Measurements from ENCODE around the gene STK25. TPM values are rescaled to one million over a fixed set of nuclear protein-coding genes. Genes with fewer than 3 reads are reported as not detected.

The STK25 gene
- total RNA-seq, 4 donors from 2014 or later, result 407 to 555 (median 524) TPM

DNA sequence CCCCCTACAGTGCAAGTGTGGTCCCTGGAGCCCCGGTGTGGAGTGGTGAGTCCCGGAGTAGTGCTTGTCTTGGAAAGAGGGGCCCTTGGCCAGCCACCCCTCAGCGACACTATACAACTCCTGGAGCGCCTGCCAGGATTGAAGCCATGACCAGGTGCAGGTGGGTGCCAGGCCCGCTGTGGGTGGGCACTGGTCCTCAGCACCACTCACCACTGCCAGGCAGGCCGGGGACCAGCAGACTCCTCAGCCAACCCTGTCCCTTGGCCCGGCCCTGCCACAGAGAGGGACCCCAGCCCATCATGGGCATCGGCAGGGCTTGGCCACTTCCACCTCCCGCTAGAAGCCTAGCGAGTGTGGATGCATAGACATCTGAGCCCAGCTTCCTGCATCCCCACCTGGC is 42.2 kb downstream of the STK25 start:
- no peak for ATAC-seq
- intact Hi-C loops (cut with DNase I; ENCODE audit: low total_unique reads), result no loop called here
- TF ChIP-seq POLR2A (IDR thresholded peaks at IDR 0.05), result no peak
- TF ChIP-seq, protein P1, sequence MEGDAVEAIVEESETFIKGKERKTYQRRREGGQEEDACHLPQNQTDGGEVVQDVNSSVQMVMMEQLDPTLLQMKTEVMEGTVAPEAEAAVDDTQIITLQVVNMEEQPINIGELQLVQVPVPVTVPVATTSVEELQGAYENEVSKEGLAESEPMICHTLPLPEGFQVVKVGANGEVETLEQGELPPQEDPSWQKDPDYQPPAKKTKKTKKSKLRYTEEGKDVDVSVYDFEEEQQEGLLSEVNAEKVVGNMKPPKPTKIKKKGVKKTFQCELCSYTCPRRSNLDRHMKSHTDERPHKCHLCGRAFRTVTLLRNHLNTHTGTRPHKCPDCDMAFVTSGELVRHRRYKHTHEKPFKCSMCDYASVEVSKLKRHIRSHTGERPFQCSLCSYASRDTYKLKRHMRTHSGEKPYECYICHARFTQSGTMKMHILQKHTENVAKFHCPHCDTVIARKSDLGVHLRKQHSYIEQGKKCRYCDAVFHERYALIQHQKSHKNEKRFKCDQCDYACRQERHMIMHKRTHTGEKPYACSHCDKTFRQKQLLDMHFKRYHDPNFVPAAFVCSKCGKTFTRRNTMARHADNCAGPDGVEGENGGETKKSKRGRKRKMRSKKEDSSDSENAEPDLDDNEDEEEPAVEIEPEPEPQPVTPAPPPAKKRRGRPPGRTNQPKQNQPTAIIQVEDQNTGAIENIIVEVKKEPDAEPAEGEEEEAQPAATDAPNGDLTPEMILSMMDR (IDR thresholded peaks at IDR 0.05 in 4 of 5, conservative IDR thresholded peaks at IDR 0.05 in 1 of 5), result no peak

DNA sequence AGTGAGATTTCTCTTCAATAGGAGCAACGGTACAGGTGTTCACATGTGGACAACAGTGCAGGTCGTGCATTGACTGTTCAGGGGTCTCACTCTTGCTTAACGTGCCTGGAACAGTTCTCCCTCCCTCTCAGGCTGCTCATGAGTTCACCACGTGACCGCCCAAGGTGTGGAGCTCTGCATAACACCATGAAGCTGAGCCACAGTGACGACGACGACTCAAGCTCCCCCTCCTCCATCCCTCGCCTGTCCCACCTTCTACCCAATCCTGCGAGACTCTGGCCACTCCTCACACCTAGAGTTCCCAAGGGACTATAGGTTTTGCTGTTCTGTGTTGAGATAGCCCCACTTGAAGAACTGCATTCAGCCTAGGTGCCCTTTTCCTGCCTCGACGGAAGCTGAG is 42.8 kb downstream of the STK25 start:
- intact Hi-C loops (cut with DNase I; ENCODE audit: low total_unique reads) (no loop called here), in situ Hi-C loops (cut with MboI; ENCODE audit: low sequenced_read_pairs in 4 of 4) (no loop called here)
- DNase-seq, result no peak
- Histone ChIP-seq H3K9me3 (no peaks in the 10 kb centered on the region), H3K4me3 (no peak overlapping the region), H3K27ac (no peak overlapping the region), H3K4me1 (no peaks in the 10 kb centered on the region), H3K36me3 (peaks cover 0 to 12% of the 10 kb centered on the region in 2 donors), H3K27me3 (no peaks in the 10 kb centered on the region)
- no peak for TF ChIP-seq POLR2A (IDR thresholded peaks at IDR 0.05)
- TF ChIP-seq, protein P1 (IDR thresholded peaks at IDR 0.05 in 4 of 5, conservative IDR thresholded peaks at IDR 0.05 in 1 of 5), result no peak
- ATAC-seq, result no peak

More for the DNA sequence above, 42.2 kb downstream of the STK25 start:
- in situ Hi-C loops (cut with MboI; ENCODE audit: low sequenced_read_pairs in 4 of 4), result no loop called here
- H3K4me3 ChIP-seq, result no peak overlapping the region
- H3K27ac ChIP-seq, result no peak overlapping the region
- H3K4me1 ChIP-seq, result no peaks in the 10 kb centered on the region
- no peaks in the 10 kb centered on the region for H3K27me3 ChIP-seq
- H3K36me3 ChIP-seq, result peaks cover 0 to 12% of the 10 kb centered on the region in 2 donors
- no peaks in the 10 kb centered on the region for H3K9me3 ChIP-seq
- DNase-seq, result no peak

DNA sequence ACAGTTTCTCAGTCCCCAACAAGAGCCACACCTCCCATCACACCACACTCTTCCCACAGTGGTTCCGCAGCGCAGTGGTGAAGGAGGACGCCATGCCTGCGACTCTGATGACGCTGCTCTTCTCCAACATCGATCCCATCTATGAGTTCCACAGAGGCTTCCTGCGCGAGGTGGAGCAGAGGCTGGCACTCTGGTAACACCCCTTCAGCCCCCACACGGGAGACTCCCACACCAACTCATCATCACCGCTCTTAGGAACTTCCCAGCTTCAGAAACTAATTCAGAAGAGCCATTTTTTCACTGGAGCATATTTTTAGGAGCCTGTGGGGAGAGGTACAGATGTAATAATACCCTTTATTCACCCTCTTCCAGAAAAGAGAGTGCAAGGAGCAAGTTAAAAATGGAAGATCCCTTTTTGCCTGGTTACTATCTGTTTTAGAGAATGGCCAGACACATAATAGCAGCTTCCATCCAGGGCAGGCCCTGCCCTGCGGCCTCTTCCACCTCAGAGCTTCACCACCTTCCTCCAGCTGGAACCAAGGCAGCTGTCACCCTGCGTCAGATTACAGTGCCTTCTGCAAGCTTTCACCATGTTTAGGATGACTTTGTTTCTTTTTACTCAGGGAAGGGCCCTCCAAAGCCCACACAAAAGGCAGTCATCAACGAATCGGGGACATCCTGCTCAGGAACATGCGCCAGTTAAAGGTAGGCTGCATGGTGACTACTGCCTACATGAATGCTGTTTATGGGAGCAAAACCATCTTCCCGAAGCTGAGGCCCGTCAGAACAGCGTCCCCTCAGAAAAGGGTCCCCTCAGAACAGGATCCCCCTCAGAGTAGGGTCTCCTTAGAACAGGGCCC is 44.9 kb downstream of the STK25 start:
- Histone ChIP-seq H3K27me3 (no peaks in the 10 kb centered on the region), H3K4me1 (no peaks in the 10 kb centered on the region), H3K36me3 (peaks cover 0 to 12% of the 10 kb centered on the region in 2 donors), H3K9me3 (no peaks in the 10 kb centered on the region), H3K27ac (no peak overlapping the region), H3K4me3 (no peak overlapping the region)
- no peak for DNase-seq
- ATAC-seq, result no peak
- no peak for TF ChIP-seq POLR2A (IDR thresholded peaks at IDR 0.05)
- TF ChIP-seq, protein P1 (IDR thresholded peaks at IDR 0.05 in 4 of 5, conservative IDR thresholded peaks at IDR 0.05 in 1 of 5), result no peak
- in situ Hi-C loops (cut with MboI; ENCODE audit: low sequenced_read_pairs in 4 of 4), result no loop called here
- intact Hi-C loops (cut with DNase I; ENCODE audit: low total_unique reads), result no loop called here

DNA sequence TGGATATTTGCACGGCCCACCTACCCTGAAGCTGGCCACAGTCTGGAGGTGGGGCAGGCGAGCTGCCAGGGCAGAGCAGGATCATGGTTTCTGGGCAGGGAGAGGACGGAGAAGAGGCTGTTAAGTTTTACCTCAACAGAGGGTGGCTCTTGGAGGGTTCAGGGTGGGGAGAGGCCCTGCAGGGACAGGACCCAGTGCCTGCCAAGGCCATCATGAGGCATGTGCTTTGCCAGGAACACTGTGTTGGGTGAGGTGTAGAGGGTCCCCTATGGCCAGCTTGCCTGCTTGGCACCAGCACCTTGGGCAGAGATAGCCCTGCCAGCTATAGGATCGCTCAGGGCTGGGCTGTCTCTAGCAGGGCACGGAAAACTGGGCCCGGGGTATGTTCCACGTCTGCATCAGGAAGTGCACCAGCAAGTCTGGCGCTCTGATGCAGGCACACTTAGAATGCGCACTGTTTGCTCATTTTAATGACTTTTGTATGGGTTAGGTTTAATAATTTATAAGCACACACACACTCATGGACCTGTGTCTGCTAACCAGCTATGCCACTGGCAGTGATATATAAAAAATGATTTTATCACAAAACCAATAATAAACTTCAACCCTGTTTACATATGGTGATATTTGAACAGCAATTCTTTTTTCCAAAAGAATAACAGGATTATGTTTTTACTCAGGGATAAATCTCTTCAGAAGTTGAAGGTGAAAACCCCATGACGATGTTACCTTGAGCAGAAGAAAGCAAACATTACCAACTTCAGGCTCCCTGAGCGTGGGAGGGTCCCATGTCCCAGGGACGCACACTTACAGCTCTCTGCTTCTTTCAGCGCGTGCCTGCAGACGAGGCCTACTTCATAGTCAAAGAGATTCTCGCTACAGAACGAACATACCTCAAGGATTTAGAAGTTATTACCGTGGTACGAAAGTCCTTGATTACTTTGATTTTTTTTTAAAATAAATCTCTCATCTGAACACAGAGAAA is 46.4 kb downstream of the STK25 start:
- Histone ChIP-seq H3K4me1 (no peaks in the 10 kb centered on the region), H3K4me3 (no peak overlapping the region), H3K9me3 (no peaks in the 10 kb centered on the region), H3K27me3 (no peaks in the 10 kb centered on the region), H3K36me3 (peaks cover 0 to 12% of the 10 kb centered on the region in 2 donors), H3K27ac (no peak overlapping the region)
- DNase-seq, result no peak
- in situ Hi-C loops (cut with MboI; ENCODE audit: low sequenced_read_pairs in 4 of 4) (no loop called here), intact Hi-C loops (cut with DNase I; ENCODE audit: low total_unique reads) (no loop called here)
- TF ChIP-seq POLR2A (IDR thresholded peaks at IDR 0.05), result no peak
- TF ChIP-seq, protein P1 (IDR thresholded peaks at IDR 0.05 in 4 of 5, conservative IDR thresholded peaks at IDR 0.05 in 1 of 5), result no peak
- no peak for ATAC-seq
